HG02798 (cell line): Measurements from ENCODE around the gene KCNIP4.

ENCODE experiments used
- ATAC-seq: cut with Tn5 transposase; IDR thresholded peaks from one replicate; pipeline ENCODE4 v1.9.1; 2021; ENCODE audit warnings: mild to moderate bottlenecking; ENCODE audit not compliant: unreplicated experiment, poor library complexity

The KCNIP4 gene

DNA sequence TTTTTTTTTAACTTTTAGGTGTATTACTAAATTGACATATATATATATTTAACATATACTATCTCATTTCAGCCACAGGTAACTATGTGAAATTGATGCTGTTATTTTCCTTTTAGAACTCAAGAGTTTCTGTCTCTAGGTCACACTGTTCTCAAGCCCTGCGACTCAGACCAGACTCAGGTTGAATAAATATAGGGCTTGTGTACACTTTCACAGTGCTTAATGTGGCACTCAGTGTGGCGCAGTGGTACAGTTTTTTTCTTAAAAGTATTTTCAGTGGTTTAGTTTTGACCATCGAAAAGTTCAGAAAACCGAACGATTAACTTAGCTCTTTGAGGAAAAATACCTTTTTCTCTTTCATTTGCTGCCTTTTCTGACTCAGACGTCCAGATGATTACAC is 1223.7 kb downstream of the KCNIP4 start:
- ATAC-seq, result peak; percentile 97

DNA sequence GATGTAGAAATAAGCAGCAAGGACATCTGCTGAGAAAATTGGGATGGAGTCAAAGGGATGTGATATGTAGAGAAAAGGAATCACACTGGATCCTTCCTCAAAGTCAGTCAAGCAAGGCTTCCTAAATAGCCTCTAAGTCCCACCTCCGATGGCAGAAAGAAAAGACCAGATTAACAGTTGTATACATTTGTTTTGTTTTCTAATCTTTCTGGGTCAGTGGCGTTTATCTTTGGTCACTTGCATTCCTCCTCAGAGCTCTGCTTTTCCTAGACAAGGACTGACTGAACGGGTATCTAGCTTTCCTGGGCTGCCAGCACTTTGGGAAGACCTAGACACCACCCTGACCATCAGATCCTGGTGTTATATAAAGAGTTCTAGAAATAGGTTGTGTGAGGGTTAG is 1225.1 kb downstream of the KCNIP4 start:
- no peak for ATAC-seq

DNA sequence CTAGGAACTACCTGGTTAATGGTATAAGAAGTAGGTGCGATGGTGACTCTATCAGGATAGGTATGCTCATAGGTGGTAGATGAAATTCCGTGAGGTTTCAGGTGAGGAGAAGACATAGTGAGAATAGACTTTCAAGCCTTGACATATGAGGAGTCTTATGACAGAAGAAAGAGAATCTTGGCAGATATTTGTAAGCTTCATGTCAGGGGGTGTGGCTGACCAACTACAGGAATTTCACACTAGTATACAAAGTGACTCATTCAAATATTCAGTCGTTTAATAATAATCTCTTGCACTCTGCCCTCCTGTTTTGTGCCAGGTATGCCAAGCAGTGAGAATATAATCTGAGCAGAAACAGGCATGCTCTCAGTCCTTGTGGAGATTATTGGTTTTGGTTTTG is 1225.6 kb downstream of the KCNIP4 start:
- no peak for ATAC-seq

DNA sequence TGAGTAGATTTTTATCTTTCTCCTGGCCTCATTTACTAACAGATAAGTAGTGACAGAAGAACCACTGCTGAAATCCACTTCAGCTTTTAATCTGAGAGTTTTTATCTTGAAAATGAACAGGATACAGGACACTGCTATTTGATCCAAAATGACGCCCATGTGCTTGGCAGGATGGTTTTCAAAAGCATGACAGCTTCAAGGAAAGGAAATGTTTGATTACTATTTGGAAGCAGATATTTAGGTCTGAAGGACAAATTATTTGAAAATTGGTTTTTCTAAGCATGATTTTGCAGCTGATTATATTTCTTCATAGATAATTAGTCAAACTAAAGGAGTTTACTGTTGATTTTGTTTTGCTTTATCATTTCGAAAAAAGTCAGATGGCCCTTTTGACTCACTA is 1237.2 kb downstream of the KCNIP4 start:
- ATAC-seq, result no peak

DNA sequence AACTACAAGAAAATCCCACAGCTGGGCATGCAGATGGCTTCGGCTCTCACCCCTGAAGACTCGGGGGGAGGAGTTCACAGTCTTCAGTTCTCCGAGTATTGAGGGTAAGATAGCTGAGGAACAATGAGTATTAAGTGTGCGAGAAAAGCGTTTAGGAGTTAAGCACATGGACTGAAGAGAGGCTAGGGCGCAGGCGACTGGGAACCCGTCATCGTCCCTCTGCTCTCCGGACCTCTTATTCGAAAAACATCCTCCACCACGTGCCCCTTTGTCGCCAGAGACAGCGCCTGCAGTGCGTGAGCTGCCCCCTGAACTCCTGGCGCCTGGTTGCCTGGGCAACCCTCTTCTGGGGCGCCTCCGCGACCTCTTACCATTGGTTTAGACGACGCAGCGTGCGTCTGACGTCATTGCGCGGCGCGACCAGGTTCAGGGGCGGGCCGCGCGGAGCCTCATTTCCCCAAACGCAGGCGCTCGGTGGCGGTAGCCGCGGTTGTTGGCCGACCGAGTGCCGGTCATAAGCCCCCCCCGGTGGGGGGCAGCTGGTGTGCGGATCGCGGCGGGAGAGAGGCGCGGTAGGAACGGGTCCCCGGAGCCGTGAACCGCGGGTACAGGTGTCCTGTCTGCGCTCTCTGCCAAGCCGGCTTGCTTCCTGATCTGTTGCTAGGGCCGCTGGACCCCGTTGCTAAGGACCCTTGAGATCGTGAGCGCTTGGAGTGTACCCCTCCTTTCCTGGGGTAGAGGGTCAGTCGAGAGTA is 1248.4 kb downstream of the KCNIP4 start, which contains the start of gene PACRGL:
Gene PACRGL, plus strand, starts transcription at position 452 of the 755 bp plus-strand sequence. CDS start 4,024 bp downstream, outside the sequence.
- ATAC-seq, result peak; percentile 100

DNA sequence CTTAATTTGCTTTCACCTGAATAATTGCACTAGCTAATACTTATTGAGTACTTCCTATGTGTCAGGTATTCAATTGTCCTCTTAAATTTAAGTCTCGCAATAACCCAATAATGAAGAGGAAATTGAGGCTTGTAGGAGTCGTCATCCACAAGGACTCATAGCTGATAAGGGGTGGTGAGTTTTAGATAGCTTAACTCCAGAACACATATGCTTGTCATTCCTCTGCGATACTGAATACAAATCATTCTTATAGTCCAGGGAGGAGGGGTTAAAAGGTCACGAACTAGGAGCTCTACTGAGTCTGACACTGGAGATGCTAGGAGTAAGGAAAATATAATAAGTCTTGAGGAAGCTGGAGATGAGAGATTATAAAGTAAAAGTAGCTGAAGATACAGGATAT is 1249.8 kb downstream of the KCNIP4 start:
- ATAC-seq, result no peak

DNA sequence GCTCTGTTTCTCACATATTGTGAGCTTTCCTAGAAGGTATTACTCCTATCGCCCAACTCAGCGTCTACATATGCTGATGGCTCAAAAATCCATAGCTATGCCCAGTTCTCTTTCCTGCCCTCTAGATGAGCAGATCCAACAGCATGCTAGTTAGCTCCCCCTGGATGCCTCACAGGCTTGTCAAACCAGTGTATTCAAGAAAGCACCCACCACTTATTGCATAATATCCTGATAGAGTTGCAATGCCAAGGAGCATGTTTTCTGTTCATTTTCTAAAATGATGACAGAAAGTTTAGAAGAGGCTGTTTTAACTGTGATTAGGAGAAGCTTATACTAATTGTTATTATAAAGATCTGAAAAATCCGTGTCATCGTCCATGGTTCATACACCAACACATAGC is 1250.2 kb downstream of the KCNIP4 start:
- ATAC-seq, result no peak

DNA sequence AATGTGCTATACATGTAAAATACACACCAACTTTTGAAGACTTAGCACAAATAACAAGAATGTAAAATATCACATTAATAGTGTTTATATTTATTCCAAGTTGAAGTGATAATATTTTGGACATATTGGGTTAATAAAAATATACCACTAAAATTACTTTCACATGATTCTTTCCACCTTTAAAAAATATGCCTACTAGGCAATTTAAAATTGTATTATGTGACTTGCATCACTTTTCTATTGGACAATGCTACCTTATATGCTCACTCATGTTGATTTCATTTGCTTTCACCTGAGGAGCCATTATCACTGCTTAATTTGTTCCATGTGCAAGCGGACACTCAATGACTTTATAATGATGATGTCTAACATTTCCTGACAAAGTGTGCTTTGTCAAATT is 1251.8 kb downstream of the KCNIP4 start:
- ATAC-seq, result no peak

DNA sequence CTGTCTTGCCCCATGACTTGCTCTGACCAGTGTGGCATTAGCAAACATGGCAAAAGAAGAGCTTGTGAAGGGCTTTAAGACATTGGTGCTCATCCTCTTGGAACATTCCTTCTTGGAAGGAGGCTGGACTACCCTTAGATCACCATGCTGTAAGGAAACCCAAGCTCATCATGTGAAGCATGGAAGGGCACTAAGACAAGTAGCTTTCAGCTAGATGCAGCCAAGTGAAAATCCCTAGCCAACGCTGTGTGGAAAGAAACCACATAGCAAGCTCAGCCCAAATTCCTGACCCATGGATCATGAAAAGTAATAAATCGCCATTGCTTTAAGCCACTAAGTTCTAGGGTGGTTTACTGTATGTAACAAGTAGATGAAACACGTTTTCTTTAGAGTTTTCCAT is 1260.7 kb downstream of the KCNIP4 start:
- ATAC-seq, result no peak

DNA sequence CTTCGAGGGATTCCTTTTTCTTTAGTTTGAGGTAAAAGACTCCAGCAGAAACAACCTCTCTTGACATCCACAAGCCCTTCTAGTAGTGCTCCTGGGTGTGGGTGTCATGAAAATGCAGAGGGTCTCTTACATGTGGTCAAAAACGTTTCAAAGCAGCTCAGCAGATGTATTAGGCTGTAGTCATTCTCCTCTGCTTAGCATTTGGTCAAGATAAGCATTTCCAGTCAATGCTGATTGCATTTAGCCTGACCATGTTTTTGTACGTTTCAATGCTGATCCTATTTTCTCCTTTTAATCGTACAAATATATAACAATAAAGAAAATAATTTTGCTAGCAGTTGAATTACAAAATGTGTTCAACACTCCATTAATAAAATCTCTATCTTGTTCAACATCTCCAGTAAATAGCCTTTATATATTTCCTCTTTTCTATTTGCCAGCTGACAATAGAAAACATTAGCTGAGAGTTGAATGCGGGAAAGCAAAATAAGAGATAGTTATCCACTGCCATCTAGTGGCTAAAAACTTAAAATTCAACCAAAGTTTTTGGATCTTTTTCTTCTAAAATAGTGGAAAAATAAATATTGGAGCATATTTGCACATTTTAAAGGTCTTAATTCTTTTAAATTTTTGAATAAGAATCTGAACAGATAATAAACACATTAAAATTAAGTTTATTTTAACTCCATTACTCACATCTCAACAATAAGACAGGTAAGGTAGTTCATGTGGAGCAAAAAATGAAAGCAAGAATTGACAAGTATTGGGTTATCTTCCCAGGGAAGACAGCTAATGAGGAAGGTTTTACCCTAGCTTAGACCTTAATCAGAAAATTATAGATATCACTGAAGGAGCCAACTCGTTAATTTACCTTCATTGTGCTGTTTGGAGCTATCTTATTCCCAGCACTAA is 1263.5 kb downstream of the KCNIP4 start:
- ATAC-seq, result no peak

DNA sequence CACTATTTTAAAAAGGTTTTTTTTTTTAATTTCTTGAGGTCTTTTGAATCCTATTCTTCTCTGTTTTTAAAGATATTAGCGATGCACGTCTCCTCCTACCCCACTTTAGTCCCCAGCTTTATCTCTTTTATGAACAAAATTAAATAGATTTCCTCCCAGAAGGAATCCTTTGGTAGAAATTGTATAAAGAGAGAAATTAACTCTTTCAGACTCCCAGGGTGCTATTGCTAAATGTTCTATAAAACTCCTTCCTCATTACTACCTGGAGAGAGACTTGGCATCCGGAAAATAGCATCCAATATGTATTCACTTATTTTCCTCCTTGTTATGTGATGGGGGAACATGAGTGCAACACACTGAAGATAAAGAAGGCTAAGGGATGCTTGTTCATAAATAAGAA is 1264.8 kb downstream of the KCNIP4 start:
- ATAC-seq, result no peak

DNA sequence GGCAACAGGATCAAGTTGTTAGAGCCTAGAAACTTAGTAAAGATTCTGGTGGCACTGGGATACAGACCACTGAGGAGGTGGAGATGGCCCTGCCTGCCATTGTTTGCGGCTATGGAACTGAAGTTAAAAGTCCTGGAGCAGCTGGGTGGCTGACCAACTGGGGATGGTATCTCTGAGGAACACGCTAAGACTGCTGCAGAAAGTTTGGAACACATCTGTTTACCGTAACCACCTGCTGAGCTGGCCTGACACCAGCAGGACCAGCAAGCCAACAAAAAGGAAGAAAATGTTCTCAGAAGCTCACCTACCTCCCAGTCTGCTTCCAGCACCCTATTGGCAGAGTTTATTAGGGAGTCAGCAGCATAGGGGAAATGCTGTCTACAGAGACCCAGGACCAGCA is 1265.7 kb downstream of the KCNIP4 start:
- no peak for ATAC-seq

DNA sequence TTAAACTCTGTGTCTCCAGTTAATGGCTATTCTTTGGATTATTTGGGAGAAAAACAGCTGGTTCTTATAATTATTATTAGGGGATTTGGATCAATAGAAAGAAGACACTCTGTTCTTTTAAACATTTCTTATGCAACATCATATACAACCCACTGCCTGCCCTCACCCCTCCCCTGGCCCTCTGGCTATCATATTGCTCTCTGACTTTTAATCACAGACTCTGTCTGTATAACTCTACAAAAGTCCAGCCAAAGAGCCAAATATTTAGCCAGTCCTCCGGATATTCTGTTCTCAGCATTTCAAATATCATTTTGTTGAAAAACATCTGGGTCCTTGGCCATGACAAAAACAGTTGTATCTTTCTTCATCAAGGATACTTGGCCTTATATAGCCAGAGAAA is 1267.3 kb downstream of the KCNIP4 start:
- ATAC-seq, result no peak

DNA sequence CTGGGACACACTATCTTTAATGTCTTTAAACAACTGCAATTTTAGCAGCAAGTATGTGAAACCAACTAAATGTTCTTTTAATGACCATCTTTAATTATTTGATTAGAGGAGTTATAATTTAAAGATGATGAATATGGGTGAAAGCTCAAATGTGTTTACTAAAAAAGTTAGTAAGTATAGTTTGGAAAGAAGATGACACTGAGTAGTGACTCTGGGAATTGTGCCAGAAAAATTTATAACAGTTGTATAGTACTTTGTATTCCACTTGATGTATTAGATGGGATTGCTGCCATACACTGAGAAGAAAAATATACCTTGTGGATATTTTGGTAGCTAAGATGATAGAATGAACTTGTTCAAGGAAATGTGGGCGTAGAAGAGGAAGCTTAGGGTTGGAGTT is 1267.8 kb downstream of the KCNIP4 start:
- no peak for ATAC-seq

DNA sequence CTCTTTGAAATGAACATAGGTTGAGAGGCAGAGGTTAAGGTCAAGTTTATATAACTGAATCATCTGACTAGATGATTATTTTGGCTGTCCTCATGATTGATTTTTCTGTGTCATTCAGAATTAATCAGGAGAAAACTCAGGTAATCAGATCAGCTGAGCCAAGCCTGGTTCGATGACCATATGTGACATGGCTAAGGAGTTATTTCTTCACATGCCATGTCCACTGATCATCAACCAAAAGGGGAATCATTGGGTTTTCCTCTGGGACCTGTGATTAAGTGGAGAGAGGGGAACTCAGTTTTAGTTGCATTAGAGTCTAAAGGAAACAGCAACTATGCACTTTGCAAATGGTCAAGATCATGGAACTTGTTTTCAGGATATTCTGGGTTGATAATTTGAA is 1268.6 kb downstream of the KCNIP4 start:
- ATAC-seq, result no peak
